AG04450 (cell line): Measurements from ENCODE around the gene DCAF8. TPM values are rescaled to one million over a fixed set of nuclear protein-coding genes. Genes with fewer than 3 reads are reported as not detected.

Experiments
- CTCF ChIA-PET: fragments of 300-600, 350-600 bp; formaldehyde crosslinking; extraction: SDS; loops from one replicate; lab custom pipeline; 2022; ENCODE audit warnings: antibody characterized with exemption, inconsistent platforms; lab: Charles Lee
- POLR2A ChIA-PET: fragments of 350-600 bp; formaldehyde crosslinking; extraction: SDS; loops from one replicate; lab custom pipeline; 2021; ENCODE audit warnings: antibody characterized with exemption, inconsistent platforms; lab: Yijun Ruan, JAX
- DNase-seq: peaks from one replicate; pipeline ENCODE4 v3.0.0-alpha.2; 2011; ENCODE audit warnings: low read depth, low spot score
- H3K27ac ChIP-seq: one replicate; pipeline ENCODE4 v1.5.1; 2012; ENCODE audit warnings: low read depth, low read length, control low read depth
- H3K27me3 ChIP-seq: one replicate; pipeline ENCODE4 v1.6.0; 2012; ENCODE audit warnings: low read length; ENCODE audit not compliant: control insufficient read depth, insufficient read depth
- H3K4me3 ChIP-seq: 2 replicates; pipeline ENCODE4 v1.5.1; 2011; ENCODE audit warnings: mild to moderate bottlenecking, low read depth, low read length, control low read depth
- H3K9me3 ChIP-seq: 2 replicates; pipeline ENCODE4 v1.5.1; 2012; ENCODE audit warnings: low read length; ENCODE audit not compliant: control insufficient read depth, insufficient read depth
- polyA plus RNA-seq: library from polyadenylated mRNA; depleted of rRNA; stranded (reverse); fragments of >200 nt; gene quantifications from 2 replicates; pipeline ENCODE4 v1.2.3, GENCODE V29; 2011
- TF ChIP-seq, protein P1 (sequence below): IDR thresholded peaks from 2 replicates; pipeline ENCODE4 v1.5.1; 2011; ENCODE audit warnings: low read depth, low read length, control low read depth, inconsistent platforms

The DCAF8 gene
- polyA plus RNA-seq, 1 experiment = 108 TPM

DNA sequence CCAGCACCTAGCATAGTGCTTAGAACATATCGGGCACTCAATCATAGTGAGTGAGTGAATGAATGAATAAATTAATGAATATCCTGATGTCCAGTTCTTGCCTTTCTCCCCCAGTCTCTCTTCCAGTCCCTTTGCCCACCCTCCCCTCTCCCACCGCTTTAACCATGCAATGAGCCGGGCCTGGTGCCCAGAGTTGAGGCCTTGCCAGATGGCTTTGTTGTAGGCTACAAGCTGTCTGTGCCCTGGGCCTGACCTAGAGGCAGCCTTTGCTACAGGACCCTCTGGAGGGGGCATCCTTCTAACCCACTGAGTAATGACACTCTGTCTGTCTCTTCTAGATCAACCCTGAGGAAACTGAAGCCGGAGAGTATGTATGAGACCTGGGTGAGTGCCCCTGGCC lies 65.1 kb downstream of the DCAF8 start:
- no peak for DNase-seq
- Histone ChIP-seq H3K27ac (no peak overlapping the region), H3K4me3 (no peak overlapping the region), H3K9me3 (no peaks in the 10 kb centered on the region), H3K27me3 (peaks cover 12% of the 10 kb centered on the region)
- CTCF ChIA-PET = interaction anchor here (1.6 kb wide), 1 partner anchor 111 kb away, joined by 4 read pairs; no protein-coding TSS in a partner anchor
- TF ChIP-seq, protein P1, sequence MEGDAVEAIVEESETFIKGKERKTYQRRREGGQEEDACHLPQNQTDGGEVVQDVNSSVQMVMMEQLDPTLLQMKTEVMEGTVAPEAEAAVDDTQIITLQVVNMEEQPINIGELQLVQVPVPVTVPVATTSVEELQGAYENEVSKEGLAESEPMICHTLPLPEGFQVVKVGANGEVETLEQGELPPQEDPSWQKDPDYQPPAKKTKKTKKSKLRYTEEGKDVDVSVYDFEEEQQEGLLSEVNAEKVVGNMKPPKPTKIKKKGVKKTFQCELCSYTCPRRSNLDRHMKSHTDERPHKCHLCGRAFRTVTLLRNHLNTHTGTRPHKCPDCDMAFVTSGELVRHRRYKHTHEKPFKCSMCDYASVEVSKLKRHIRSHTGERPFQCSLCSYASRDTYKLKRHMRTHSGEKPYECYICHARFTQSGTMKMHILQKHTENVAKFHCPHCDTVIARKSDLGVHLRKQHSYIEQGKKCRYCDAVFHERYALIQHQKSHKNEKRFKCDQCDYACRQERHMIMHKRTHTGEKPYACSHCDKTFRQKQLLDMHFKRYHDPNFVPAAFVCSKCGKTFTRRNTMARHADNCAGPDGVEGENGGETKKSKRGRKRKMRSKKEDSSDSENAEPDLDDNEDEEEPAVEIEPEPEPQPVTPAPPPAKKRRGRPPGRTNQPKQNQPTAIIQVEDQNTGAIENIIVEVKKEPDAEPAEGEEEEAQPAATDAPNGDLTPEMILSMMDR = no peak
- POLR2A ChIA-PET = no interaction called here

DNA sequence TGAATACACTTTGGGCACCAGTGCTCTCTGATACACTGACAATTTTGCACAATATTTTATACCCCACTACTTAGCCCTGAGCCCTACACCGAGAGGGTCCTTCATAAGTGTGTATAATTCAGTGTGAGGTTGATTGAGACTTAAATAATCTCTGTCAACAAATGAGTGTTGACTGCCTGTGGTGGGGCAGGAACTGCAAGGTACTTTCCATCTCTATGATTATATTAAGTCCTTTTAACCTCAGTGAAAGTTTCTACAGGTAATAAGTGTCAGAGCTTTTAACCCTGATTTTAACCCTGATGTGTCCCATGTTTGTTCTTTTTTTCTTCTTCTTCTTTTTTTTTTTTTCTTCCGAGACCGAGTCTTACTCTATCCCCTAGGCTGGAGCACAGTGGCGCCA lies 66.2 kb downstream of the DCAF8 start:
- ChIA-PET CTCF (interaction anchor here (0.6 to 1.7 kb wide), 5 partner anchors 24 to 260 kb away, joined by 3 to 13 read pairs (median 5); no protein-coding TSS in a partner anchor), POLR2A (interaction anchor here (1.3 kb wide), 1 partner anchor 23 kb away, joined by 4 read pairs; no protein-coding TSS in a partner anchor)
- Histone ChIP-seq H3K9me3 (no peaks in the 10 kb centered on the region), H3K4me3 (no peak overlapping the region), H3K27me3 (peaks cover 12% of the 10 kb centered on the region), H3K27ac (no peak overlapping the region)
- TF ChIP-seq, protein P1 = no peak
- DNase-seq = no peak

DNA sequence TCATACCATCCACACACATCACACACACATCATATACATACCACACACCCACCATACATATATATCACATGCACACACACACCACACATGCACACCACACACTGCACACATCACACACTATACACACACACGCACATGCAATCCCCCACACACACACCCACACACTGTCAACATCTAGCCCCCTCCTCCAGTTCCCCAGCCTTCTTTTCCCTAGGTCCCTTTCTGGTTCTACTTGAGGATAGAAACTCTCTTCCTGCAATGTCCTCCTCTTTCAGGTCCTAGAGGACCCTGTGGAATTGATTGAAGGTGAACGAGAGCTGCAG lies 67.7 kb downstream of the DCAF8 start:
- Histone ChIP-seq H3K9me3 (no peaks in the 10 kb centered on the region), H3K27ac (no peak overlapping the region), H3K4me3 (no peak overlapping the region), H3K27me3 (peaks cover 12% of the 10 kb centered on the region)
- TF ChIP-seq, protein P1 = no peak
- DNase-seq = no peak
- POLR2A ChIA-PET = no interaction called here
- CTCF ChIA-PET = interaction anchor here (1.4 to 1.7 kb wide), 2 partner anchors 25 to 97 kb away, joined by 6 to 13 read pairs; no protein-coding TSS in a partner anchor

DNA sequence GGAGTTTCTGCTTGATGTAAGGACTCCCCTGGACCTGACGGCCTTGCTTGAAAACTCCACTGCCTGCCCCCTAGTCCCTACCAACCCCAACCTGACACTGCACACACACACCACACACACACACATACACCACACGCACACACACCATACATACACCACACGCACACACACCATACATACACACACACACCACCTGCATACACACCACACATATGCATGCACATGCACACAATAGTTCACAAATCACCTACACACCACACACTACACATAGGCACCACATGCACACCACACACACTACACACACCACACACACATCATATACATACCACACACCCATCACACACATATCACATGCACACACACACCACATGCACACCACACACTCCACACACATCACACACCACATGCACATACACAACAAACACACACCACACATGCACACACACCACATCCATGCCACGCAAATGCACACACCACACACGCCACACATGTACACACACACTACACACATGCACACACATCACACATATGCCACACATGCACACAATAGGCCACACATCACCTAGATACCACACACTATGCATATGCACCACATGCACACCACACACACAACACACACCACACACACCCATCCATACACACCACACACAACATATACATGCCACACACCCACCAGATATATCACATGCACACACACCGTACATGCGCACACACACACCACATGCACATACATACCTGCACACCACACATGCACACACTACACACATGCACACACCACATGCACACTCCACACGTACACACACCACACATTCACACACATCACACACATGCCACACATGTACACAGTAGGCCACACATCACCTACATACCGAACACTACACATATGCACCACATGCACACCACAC lies 68.3 kb downstream of the DCAF8 start:
- Histone ChIP-seq H3K9me3 (no peaks in the 10 kb centered on the region), H3K27ac (no peak overlapping the region), H3K27me3 (peaks cover 12% of the 10 kb centered on the region), H3K4me3 (no peak overlapping the region)
- TF ChIP-seq, protein P1 = no peak
- CTCF ChIA-PET = interaction anchor here (0.6 to 5.4 kb wide), 83 partner anchors 11 to 278 kb away, joined by 3 to 258 read pairs (median 5); partner anchors contain the start of genes DCAF8, IGSF8, PEA15 and PEX19
- DNase-seq = no peak
- POLR2A ChIA-PET = interaction anchor here (0.6 to 1.0 kb wide), 5 partner anchors 25 to 97 kb away, joined by 3 to 9 read pairs (median 3); no protein-coding TSS in a partner anchor
